Stimulated activated naive CD8-positive, alpha-beta T cell treated with anti-CD3 and anti-CD28 coated beads, Interleukin-15, Interleukin-2, amounts not matched to agents 100 U/mL and 50 U/mL, for 24 hours (primary cell): ENCODE results near the gene LDB2.

Source experiments
- ATAC-seq: fragments of 150-1000 bp; cut with Tn5 transposase; one replicate; pipeline ENCODE4 v1.10.0; 2021
- DNase-seq: peaks from one replicate; pipeline ENCODE4 v3.0.0; 2021

The LDB2 gene

DNA sequence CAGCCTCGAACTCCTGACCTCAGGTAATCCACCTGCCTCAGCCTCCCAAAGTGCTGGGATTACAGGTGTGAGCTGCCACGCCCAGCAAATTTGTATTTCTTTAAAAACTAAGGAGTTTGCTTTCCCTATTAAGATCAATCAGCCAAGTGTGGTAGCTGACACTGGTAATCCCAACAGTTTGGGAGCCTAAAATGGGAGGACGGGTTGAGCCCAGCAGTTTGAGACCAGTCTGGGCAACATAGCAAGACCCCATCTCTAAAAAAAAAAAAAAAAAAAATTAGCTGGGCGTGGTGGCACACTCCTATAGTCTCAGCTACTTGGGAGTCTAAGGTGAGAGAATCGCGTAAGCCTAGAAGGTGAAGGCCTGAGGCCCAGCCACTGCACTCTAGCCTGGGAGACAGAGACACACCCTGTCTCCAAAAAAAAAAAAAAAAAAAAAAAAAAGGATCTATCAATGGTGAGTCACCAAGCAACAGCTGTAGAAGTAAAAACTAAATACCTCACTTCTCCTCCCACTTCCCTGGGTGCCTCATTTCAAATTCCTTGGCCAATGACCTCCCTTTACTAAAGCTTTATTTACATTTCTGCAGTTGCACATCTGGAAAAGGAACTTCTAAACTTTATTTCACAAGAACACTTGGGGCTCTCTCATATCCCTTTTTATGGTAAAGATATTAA lies 54.5 kb downstream of the LDB2 start:
- no peak for DNase-seq

DNA sequence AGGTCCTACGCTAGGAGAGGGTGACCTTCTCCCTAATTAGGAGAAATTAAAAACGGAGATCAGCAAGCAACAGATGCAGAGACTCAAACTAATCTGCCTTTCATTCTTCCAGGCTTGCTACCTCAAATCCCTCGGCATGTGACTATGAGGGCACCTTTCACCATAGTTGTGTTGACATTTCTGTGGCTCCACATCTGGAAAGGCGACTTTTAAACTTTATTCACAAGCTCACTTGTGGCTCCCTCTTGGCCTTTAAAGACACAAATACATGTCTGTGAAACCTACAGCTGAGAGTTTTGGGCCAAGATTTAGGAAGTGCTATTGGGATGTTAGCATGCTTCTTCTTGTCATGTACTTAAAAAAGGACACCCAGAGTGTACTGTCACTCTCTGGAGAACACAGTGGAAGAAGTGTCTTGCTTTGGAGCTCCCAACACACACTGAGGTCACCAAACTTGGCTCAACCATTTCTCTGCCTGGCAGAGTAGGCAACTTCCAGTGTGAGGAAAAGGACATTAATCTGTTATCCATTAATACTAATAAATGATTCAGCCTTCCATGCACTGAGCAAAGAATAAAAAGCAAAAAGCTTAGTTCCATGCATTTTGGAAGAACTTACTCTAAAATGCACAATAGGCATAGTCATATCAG lies 60.1 kb downstream of the LDB2 start:
- ATAC-seq (no peak), DNase-seq (no peak)

More for the DNA sequence above, 54.5 kb downstream of the LDB2 start:
- ATAC-seq: no peak

DNA sequence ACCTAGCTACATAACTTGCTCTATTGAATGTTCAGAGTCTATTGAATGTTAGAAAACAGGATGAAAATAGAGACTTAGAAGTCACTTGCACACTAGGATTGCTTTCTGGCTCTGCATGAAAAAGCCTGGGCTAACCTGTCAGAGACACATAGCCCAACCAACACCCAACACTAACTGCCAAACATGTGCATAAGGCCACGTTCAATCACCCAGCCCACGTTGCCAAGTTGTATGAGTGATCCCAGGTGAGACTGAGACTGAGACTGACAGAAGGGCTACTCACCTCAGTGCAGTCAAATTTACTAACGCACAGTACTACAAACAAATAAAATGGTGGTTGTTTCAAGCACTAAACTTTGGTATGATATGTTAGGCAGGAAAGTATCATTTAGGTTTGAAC lies 61.0 kb downstream of the LDB2 start:
- DNase-seq (no peak), ATAC-seq (no peak)

DNA sequence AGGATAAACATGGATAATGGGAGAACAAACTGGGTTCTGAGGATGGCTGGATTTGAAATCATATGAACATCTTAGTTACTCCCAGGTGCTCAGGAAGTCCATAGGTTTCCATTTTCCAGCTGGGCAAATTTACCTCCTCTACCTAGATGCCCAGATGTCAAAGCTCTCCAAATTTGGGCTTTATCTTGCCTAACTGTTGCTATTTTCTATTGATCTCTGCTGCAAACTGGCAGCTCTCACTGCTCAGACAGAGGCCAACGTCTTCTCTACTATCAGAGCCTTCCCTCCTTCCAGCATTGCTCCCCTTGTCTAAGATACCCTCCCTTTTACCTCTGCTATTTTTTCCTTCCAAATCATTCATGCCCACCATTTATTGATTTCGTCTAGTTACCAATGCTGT lies 62.1 kb downstream of the LDB2 start:
- no peak for ATAC-seq
- DNase-seq: no peak

DNA sequence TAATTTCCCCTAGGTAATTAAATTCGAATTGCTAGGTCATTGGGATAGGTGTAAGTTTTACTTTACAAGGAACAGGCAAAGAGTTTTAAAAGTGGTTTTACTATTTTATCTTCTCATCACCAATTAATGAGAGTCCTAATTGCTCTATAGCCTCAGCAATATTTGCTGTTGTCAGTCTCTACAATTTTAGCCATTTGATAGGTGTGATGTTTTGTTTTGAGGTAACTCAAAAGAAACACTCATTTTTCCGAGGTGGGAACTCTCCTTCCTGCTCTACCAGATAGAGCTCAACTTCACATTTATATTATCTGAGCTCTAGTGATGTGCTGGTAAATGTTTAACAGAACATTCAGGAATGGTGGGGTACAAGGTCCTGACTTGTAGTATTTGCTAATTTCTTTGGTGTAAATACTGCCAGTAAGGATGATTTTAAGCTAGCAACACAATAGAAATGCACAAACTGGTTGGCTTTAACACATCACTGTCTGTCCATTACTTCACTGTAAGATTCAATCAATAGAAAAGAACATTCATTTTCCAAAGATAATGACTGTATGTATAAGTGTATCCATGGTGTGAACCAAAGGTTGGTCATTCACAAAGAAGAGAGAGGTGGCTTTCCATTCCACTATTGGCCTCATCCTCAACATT lies 62.7 kb downstream of the LDB2 start:
- no peak for ATAC-seq
- DNase-seq: no peak

DNA sequence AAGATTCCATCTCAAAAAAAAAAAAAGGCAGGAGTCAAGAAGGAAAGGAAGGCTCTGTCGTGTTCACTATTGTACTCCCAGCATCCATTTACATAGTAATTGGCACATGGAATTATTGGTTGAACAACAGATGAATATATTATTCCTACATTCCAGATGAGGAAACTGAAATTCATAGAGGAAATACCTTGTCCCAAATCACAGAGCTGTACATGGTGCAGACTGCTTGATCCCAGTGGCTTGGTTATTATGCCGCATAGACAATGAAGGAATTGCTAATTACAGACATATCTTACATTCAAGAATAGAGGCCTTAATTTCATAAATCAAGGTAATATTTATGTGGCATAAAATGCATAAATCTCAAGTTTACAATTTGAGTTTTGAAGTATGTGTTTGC lies 63.6 kb downstream of the LDB2 start:
- ATAC-seq (no peak), DNase-seq (no peak)

DNA sequence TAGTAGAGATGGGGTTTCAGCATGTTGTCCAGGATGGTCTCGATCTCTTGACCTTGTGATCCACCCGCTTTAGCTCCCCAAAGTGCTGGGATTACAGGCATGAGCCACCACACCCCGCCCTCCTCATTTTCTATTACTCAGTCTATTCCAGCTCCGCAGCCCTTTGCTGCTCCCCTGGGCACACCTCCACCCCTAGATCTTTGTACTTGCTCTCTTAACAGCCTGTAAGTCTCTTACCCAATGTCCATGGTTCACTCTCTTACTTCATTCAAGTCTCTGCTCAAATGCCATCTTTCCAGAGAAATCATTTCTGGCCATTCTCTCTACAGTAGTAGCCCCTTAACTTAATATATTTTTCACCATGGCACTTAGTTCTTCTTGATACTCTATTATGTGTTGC lies 64.7 kb downstream of the LDB2 start:
- DNase-seq (no peak), ATAC-seq (no peak)

DNA sequence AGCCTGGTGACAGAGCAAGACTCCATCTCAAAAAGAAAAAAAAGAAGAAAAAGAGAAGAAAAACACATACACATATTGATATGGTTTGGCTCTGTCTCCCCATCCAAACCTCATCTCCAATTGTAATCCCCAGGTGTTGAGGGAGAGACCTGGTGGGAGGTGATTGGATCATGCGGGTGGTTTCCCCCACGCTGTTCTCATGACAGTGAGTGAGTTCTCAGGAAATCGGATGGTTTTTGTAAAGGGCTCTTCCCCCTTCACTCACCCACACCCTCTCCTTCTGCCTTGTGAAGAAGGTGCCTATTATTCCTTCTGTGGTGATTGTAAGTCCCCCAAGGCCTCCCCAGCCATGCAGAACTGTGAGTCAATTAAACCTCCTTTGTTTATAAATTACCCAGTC lies 68.4 kb downstream of the LDB2 start:
- ATAC-seq (no peak), DNase-seq (no peak)

DNA sequence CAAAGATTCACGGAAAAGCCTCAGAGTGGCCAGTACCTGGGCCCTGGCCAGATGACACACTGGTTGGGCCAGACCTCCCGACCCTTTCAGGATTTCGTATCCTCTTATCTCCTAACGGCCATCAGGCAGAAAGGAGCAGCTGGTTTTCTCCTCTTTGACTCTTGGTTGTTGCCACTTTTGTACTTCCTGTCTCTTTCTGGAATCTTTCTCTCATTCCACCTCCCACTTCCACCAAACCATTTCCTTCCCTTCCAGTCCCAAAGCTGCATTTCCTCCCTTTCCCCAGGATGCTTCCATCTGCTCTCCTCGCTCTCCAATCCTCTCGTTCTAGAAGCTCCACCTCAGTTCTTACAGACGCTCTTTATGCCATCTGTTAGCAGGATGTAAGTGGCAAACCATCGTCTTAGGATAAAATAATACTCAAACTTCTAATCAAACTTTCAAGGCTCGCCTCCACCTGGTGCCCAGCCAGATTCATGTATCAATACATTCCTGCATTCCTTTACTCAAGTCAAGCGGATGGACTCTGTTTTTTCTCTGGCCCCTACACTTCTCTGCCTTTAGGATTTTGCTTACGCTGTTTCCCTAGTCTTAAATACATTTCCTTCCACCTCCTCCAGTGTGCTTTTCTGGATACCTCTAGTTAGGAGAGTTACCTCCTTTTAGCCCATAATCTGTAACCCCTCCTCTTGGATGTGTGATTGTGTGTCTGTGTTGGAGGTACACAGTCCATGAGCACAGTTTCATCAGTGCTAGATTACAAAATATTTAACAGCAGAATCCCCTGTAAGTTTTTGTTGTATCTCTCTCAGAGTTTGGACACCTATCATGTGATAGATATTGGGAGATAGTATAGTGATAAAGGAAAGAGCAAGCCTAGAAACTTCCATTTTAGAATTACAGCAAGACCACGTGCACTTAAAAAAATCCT lies 70.4 kb downstream of the LDB2 start:
- no peak for ATAC-seq
- no peak for DNase-seq

DNA sequence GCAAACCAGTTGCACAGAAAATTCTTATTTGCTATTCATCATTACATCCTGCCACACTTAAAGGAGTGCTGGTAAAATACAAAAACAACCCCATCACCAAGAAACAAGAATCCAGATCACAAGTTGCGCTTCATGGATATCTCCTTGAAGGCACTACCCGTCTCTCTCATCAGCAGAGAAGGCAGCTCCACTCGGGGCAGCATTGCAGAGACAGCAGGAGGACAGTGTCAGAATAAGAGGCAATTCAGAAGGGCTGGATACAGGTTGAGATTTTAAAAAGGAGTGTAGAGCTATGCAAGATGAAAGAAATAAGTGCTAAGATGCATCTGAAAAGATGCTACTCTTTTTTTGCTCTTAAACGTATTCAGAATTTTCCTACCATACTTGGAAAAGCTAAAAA lies 71.4 kb downstream of the LDB2 start:
- ATAC-seq: no peak
- DNase-seq: no peak

DNA sequence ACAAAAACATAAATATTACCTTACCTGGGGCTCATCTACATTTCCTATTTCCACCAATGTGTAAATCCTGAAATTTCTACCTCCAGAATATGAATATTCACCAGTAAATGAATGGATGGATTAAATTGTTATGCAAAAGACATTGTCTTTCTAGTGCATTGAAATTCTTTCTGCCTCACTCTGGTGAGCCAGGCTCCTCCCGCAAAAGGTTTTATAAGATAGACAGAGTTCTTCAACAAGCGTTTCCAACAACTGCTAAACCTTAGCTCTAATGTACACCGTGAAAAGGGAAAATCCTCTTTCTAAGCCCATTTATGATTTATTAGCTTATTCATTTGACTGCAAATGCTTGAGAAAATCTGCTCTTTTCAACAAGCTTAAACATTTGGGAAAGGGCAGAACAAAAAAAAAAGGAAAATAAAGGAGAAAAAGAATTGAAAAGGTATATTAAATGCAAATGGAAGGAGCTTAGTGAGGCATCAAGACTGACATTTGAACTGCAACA lies 72.0 kb downstream of the LDB2 start:
- ATAC-seq (no peak), DNase-seq (no peak)

DNA sequence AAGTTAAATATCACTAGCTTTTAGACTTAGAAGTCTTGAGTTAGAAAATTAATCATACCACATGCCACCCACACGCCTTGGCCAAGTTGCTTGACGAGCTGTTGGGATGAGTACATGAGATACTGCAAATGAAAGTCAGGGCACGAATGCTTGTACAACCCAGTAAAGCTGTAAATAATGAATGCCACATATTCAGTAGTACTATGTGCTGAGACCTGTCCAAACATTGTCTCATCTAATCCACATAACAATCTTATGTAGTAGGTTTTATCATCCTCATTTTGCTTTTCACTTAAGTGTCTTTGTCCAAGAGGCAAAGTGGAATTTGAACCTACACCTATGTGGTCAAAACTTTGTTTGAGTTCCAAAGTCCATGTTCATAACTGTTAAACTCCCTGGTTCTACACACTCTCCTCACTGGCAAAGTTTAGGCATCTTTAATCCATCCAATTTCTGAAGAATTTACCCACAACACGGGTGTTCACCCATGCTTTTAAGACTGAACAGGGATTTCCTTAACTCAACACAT lies 74.1 kb downstream of the LDB2 start:
- ATAC-seq: no peak
- DNase-seq: no peak

DNA sequence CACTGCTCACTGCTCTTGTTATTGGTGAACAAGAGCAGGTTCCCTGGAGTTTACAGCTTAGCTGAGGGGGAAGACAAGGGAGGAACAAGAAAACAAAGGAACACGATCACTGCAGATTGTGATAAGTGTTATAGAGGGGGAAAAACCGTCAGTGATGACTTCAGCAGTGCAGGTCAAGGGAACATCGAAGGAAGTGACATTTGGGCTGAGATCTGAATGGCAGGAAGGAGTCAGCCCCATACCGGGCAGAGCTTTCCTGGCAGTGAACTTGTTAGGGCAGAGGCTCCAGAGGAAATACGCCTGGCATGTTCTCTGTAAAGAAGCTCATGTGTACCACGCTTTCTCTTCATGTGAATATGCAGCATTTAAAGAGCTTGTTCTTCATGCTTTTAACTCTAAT lies 78.1 kb downstream of the LDB2 start:
- ATAC-seq (no peak), DNase-seq (no peak)

DNA sequence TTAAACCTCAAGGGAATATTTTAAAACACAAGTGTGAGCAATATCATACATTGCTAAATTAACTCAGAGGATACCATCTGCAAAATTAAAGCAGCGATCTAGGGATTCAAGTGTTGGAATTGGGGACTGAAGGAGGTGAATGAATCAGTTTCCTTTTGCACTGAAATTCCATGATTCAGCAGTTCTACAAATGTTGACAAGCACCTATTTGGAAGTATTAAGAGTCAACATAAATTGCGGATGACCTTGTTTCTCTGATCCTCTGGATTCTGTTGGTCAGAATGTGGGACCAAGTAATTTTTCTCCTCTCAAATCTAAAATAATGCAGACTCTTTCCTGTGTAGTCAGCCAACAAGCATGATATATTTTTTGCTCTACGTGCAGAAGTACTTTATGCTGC lies 78.8 kb downstream of the LDB2 start:
- no peak for DNase-seq
- no peak for ATAC-seq

DNA sequence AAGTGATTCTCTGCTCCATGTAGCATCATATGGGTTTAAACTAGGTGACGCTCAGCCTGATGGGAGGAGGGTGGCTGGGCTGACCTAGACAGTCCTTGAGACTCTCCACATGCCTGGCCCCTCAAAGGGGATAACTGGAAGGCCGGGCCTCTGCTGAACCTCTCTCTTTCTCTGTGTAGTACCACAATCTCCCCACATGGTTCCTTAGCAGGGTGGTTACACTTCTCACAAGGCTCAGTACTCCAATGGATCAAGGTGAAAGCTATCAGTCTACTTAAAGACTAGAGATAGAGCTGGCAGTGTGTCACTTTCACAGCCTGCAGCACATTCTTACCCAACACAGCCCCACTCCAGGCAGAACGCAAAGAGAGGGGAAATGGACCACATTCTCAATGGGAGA lies 80.4 kb downstream of the LDB2 start:
- DNase-seq: no peak
- no peak for ATAC-seq

DNA sequence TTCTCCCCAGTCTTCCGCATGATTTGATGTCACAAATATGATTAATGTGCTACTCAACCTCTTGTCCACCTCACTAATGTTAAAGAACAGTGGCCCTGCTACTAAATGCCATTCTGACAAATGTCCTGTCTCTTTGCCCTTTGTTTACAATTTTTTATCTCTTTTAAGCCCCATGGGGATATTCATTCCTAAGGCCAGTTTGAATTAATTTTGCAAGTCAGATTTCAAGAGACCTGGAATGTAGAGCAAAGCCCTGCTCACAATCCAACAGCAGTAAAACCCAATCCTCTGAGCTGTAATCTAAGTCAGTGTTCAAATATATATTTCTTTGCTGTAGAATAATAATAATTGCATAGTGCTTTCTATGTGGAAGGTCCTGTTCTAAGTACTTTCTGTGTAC lies 81.2 kb downstream of the LDB2 start:
- no peak for DNase-seq
- ATAC-seq: no peak

DNA sequence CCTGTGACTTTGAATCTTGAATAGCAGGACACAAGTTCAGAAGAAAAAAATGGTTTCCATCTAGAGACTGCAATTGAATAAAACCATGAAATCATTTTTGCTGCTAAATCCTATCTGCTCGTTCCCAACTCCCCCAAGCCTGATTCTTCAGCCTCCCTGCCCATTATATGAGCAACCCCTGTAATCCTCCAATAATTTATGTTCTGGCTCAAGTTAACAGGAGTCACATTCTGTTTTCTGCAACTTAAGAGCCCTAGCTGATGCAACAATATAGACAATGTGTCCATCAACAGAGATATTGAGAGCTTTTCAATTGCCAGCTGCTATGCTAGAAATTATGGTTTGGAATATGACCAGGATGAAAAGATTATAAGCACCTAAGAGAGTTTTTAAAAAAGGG lies 84.1 kb downstream of the LDB2 start:
- DNase-seq: no peak

DNA sequence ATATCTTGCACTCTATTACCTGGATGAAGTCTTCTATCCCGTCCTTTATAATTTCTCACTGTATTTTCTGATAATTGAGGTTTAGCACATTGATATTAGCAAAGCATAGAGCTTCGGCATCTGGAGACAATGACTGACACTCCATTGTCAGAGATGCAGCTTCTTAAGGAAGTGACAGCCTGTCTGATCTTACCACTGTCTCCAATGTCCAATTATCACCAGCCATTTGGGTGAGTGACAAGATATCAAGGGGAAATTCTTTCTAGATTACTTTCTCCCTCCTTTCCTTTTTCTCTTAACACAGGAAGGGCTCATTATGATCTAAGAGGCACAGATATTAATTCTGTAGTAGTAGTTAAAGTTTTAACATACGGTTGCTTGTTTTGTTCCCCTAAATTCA lies 86.4 kb downstream of the LDB2 start:
- no peak for DNase-seq
- ATAC-seq: no peak

More for the DNA sequence above, 84.1 kb downstream of the LDB2 start:
- no peak for ATAC-seq

DNA sequence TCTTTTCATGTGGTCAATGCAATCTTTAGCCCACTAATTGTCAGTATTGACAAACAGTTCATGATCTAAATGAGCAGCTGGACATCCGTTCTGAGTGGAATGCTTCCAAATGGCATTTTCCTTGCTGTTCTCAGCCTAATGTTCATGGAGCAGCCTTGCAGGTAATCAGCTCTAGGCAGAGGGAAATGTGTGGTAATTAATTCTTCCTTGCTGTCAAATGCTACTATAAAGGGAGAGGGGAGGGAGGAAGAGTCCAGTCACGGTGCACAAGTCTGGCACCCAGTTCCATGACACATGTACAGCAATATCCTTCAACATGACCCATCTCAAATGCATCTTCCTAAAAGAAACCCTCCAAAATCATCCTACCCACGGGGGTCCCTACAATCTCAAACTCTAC lies 88.5 kb downstream of the LDB2 start:
- DNase-seq: no peak
- ATAC-seq: no peak

DNA sequence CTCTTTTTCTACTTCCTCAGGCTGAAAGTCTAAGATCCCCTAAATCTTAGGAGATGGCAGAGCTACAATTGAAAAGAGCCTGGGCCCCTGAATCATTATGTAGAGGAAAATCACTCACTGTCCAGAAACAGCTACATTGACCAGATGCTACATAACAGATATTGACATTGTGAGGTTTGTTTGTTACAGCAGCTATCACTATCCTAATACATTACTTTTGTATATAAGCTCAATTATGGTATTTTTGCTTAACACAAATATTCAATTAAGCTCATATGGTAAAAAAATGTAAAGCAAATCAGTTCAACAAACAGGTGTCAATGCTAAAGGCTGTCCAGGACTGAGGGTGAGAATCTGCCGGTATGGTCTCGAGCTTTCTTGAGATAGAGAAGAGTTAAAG lies 89.4 kb downstream of the LDB2 start:
- ATAC-seq: no peak
- no peak for DNase-seq

DNA sequence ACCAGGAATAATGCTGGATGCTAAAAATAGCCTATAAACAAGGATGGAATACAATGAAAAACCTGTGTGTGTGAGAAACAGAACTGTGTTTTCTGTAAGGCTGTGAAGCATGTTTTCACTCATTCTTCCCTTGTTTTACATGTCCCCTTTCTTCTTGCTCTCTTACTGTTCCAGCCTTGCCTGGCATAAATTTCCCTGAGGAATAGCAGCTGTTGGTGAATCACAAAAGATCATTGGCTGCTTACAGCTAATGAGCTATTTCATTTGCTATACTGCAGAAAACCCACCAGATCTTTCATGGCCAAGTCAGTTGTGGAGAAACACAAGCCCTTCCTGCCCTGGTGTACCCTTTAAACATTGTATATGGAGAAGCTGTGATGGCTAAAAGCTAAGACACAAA lies 91.1 kb downstream of the LDB2 start:
- DNase-seq (no peak), ATAC-seq (no peak)

DNA sequence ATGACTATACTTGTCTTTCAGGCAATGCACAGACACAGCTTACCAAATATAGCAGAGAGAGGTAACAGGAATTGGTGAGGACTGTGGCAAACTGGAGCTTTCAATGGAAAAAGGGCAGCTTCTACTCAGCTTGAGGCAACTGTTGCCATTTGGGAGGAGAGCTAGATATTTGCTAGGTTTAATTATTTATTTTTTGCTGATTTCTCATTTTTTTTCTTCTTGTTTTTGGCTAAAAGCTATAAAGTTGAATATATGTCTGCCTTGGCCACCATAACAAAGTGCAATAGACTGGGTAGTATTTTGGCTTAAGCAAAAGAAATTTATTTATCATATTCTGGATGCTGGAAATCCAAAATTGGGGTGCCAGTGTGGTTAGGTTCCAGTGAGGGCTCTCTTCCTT lies 93.9 kb downstream of the LDB2 start:
- ATAC-seq (no peak), DNase-seq (no peak)
